H54 (cell line): Measurements from ENCODE around the gene ID3.

Experiments used
- DNase-seq: peaks from one replicate; pipeline ENCODE4 v3.0.0; 2011; ENCODE audit warnings: low spot score, mixed read lengths; ENCODE audit not compliant: insufficient read length
- FAIRE-seq: peaks from 3 replicates; lab custom pipeline; 2011; peaks lifted over from hg19 to GRCh38; lab: Jason Lieb, UNC
- POLR2A ChIP-seq: IDR thresholded peaks from 2 replicates; pipeline ENCODE4 v1.6.1; 2011; ENCODE audit warnings: low read depth, mild to moderate bottlenecking, low read length

ID3 gene

GRCh38 chr1:23578311-23578996 lies 19.2 kb upstream of the ID3 start:
- FAIRE-seq (no peak), DNase-seq (no peak)

GRCh38 chr1:23577056-23578004 lies 18.0 kb upstream of the ID3 start:
- DNase-seq, result no peak
- FAIRE-seq, result no peak
- no peak for TF ChIP-seq POLR2A

More at GRCh38 chr1:23578311-23578996, 19.2 kb upstream of the ID3 start:
- no peak for TF ChIP-seq POLR2A

GRCh38 chr1:23576338-23577055 lies 17.2 kb upstream of the ID3 start:
- TF ChIP-seq POLR2A, result no peak
- DNase-seq, result no peak
- no peak for FAIRE-seq

GRCh38 chr1:23575226-23575810 lies 16.0 kb upstream of the ID3 start:
- FAIRE-seq (no peak), DNase-seq (no peak)
- TF ChIP-seq POLR2A, result no peak

GRCh38 chr1:23574265-23574754 lies 15.0 kb upstream of the ID3 start:
- TF ChIP-seq POLR2A, result no peak
- FAIRE-seq (no peak), DNase-seq (no peak)

GRCh38 chr1:23573574-23574182 lies 14.4 kb upstream of the ID3 start:
- FAIRE-seq, result no peak
- no peak for DNase-seq
- TF ChIP-seq POLR2A, result no peak

GRCh38 chr1:23571465-23571864 lies 12.2 kb upstream of the ID3 start:
- FAIRE-seq (no peak), DNase-seq (no peak)
- TF ChIP-seq POLR2A, result no peak

GRCh38 chr1:23570001-23570691 lies 10.8 kb upstream of the ID3 start:
- DNase-seq, result no peak
- FAIRE-seq, result no peak
- no peak for TF ChIP-seq POLR2A

- no peak for TF ChIP-seq POLR2A
- no peak for FAIRE-seq
- no peak for DNase-seq
Measured at GRCh38 chr1:23568608-23569383, 9.5 kb upstream of the ID3 start.

- no peak for TF ChIP-seq POLR2A
- FAIRE-seq (no peak), DNase-seq (no peak)
Measured at GRCh38 chr1:23567996-23568607, 8.8 kb upstream of the ID3 start.

- FAIRE-seq (no peak), DNase-seq (no peak)
- TF ChIP-seq POLR2A, result no peak
Measured at GRCh38 chr1:23567629-23567995, 8.3 kb upstream of the ID3 start.
